ENCODE data around the gene PARP12. TPM values are rescaled to one million over a fixed set of nuclear protein-coding genes. Genes with fewer than 3 reads are reported as not detected.

Gene PARP12
- total RNA-seq, 1 donor from 2014 or later: 100 TPM

- ATAC-seq (no peak), DNase-seq (no peak)
- Histone ChIP-seq H3K27me3 (no peaks in the 10 kb centered on the region), H3K27ac (no peak overlapping the region), H3K36me3 (no peaks in the 10 kb centered on the region), H3K9me3 (no peaks in the 10 kb centered on the region), H3K4me3 (no peak overlapping the region), H3K4me1 (no peaks in the 10 kb centered on the region)
- no peak for TF ChIP-seq CTCF (IDR thresholded peaks at IDR 0.05)
- intact Hi-C loops (cut with DNase I): no loop called here
Observed at GRCh38 chr7:139982927-139983920, 79.5 kb downstream of the PARP12 start.

GRCh38 chr7:139981511-139981895 is 81.2 kb downstream of the PARP12 start:
- no peak for TF ChIP-seq CTCF (IDR thresholded peaks at IDR 0.05)
- H3K27me3 ChIP-seq: no peaks in the 10 kb centered on the region
- ATAC-seq: no peak
- no peaks in the 10 kb centered on the region for H3K36me3 ChIP-seq
- H3K9me3 ChIP-seq: no peaks in the 10 kb centered on the region
- intact Hi-C loops (cut with DNase I): no loop called here
- H3K27ac ChIP-seq: no peak overlapping the region
- no peak for DNase-seq
- no peaks in the 10 kb centered on the region for H3K4me1 ChIP-seq
- H3K4me3 ChIP-seq: no peak overlapping the region

- intact Hi-C loops (cut with DNase I): no loop called here
- TF ChIP-seq CTCF (IDR thresholded peaks at IDR 0.05): no peak
- no peak for DNase-seq
- Histone ChIP-seq H3K36me3 (no peaks in the 10 kb centered on the region), H3K4me3 (no peak overlapping the region), H3K27ac (no peak overlapping the region), H3K4me1 (no peaks in the 10 kb centered on the region), H3K9me3 (no peaks in the 10 kb centered on the region), H3K27me3 (no peaks in the 10 kb centered on the region)
- no peak for ATAC-seq
Observed at GRCh38 chr7:139976838-139977656, 85.7 kb downstream of the PARP12 start.

GRCh38 chr7:139976055-139976837 is 86.5 kb downstream of the PARP12 start:
- no peak for TF ChIP-seq CTCF (IDR thresholded peaks at IDR 0.05)
- ATAC-seq (no peak), DNase-seq (no peak)
- Histone ChIP-seq H3K36me3 (no peaks in the 10 kb centered on the region), H3K4me1 (no peaks in the 10 kb centered on the region), H3K4me3 (no peak overlapping the region), H3K27ac (no peak overlapping the region), H3K27me3 (no peaks in the 10 kb centered on the region), H3K9me3 (no peaks in the 10 kb centered on the region)
- intact Hi-C loops (cut with DNase I): no loop called here

GRCh38 chr7:139974179-139974811 is 88.5 kb downstream of the PARP12 start:
- no peak for DNase-seq
- Histone ChIP-seq H3K9me3 (no peaks in the 10 kb centered on the region), H3K4me3 (no peak overlapping the region), H3K4me1 (no peaks in the 10 kb centered on the region), H3K36me3 (no peaks in the 10 kb centered on the region), H3K27ac (no peak overlapping the region), H3K27me3 (no peaks in the 10 kb centered on the region)
- no peak for ATAC-seq
- no peak for TF ChIP-seq CTCF (IDR thresholded peaks at IDR 0.05)
- intact Hi-C loops (cut with DNase I): no loop called here
